Esophagus muscularis mucosa (tissue), 3 donors: ENCODE measurements around the gene ACSM2B.

ENCODE experiments used
- POLR2AphosphoS5 ChIP-seq, 2 donors: sonication (generic); formaldehyde crosslinking; IDR thresholded peaks; one replicate each; pipeline ENCODE4 v1.6.1; 2017; ENCODE audit warnings: antibody characterized with exemption in 2 of 2
- TF ChIP-seq, protein P1 (sequence below), 3 experiments: fragments of 200-600 bp in 2 of 3; fragments of 450-650 bp in 1 of 3; sonication (generic) in 2 of 3; IDR thresholded peaks; one replicate each; pipeline ENCODE4 v1.5.1; 2017 to 2019; ENCODE audit warnings: antibody characterized with exemption in 3 of 3, mild to moderate bottlenecking in 2 of 3, moderate library complexity in 1 of 3

DNA sequence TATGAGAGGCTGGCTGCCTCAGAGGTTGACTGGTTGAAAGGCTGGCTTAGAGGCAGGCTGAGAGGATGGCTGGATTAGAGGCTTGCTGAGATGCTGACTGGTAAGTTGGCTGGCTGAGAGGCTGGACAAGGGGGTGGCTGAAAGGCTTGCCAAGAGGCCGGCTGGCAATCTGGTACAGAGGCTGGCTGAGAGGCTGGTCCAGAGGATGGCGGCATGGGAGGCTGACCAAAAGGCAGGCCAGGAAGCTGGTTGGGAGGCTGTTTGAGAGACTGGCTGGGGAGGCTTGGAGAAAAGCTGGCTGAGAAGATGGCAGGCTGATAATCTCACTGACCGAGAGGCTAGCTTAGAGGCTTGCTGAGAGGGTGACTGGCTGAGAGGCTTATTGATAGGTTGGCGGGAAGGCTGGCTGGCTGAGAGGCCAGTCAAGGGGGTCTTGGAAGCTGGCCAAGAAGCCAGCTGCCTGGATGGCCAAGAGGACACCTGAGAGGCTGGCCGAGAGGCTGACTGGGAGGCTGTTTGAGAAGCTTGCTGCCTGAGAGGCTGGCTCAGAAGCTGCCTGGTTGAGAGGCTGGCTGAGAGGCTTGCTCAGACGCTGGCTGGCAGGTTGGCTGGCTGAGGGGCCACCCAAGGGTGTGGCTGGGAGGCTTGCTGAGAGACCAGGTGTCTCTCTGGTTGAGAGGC is 34.2 kb upstream of the ACSM2B start:
- TF ChIP-seq, protein P1, sequence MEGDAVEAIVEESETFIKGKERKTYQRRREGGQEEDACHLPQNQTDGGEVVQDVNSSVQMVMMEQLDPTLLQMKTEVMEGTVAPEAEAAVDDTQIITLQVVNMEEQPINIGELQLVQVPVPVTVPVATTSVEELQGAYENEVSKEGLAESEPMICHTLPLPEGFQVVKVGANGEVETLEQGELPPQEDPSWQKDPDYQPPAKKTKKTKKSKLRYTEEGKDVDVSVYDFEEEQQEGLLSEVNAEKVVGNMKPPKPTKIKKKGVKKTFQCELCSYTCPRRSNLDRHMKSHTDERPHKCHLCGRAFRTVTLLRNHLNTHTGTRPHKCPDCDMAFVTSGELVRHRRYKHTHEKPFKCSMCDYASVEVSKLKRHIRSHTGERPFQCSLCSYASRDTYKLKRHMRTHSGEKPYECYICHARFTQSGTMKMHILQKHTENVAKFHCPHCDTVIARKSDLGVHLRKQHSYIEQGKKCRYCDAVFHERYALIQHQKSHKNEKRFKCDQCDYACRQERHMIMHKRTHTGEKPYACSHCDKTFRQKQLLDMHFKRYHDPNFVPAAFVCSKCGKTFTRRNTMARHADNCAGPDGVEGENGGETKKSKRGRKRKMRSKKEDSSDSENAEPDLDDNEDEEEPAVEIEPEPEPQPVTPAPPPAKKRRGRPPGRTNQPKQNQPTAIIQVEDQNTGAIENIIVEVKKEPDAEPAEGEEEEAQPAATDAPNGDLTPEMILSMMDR (IDR thresholded peaks at IDR 0.05): no peak
- no peak for TF ChIP-seq POLR2AphosphoS5 (IDR thresholded peaks at IDR 0.05)
